ENCODE data around the gene CCDC201.
"Not testable (repeated sequence)": the region's sequence is repeated elsewhere in the genome, so short reads cannot be mapped to it uniquely, and the experiment has no call there.

Gene CCDC201

GRCh38 chr7:45874408-45875131 lies 1.7 kb upstream of the CCDC201 start:
- no peak for DNase-seq (ENCODE audit: low read depth)

- no peak for DNase-seq (ENCODE audit: low read depth)
These were observed 473 bp upstream of the CCDC201 start for GRCh38 chr7:45873355-45873754.

GRCh38 chr7:45872116-45873034 lies 507 bp downstream of the CCDC201 start:
- no peak for DNase-seq (ENCODE audit: low read depth)

- DNase-seq (ENCODE audit: low read depth) = no peak
These were observed 3.5 kb downstream of the CCDC201 start for GRCh38 chr7:45869426-45869825.

GRCh38 chr7:45867471-45867870 lies 5.4 kb downstream of the CCDC201 start:
- DNase-seq (ENCODE audit: low read depth) = no peak

- no peak for DNase-seq (ENCODE audit: low read depth)
These were observed 7.1 kb downstream of the CCDC201 start for GRCh38 chr7:45865594-45866410.

GRCh38 chr7:45863715-45864114 lies 9.2 kb downstream of the CCDC201 start:
- DNase-seq (ENCODE audit: low read depth) = no peak

GRCh38 chr7:45856888-45857287 lies 16.0 kb downstream of the CCDC201 start:
- DNase-seq (ENCODE audit: low read depth) = not testable (repeated sequence)

GRCh38 chr7:45855680-45856079 lies 17.2 kb downstream of the CCDC201 start:
- DNase-seq (ENCODE audit: low read depth) = not testable (repeated sequence)

GRCh38 chr7:45853491-45853890 lies 19.4 kb downstream of the CCDC201 start:
- not testable (repeated sequence) for DNase-seq (ENCODE audit: low read depth)

GRCh38 chr7:45852984-45853383 lies 19.9 kb downstream of the CCDC201 start:
- DNase-seq (ENCODE audit: low read depth) = not testable (repeated sequence)

- DNase-seq (ENCODE audit: low read depth) = not testable (repeated sequence)
These were observed 24.1 kb downstream of the CCDC201 start for GRCh38 chr7:45848734-45849133.

GRCh38 chr7:45846536-45846935 lies 26.3 kb downstream of the CCDC201 start:
- not testable (repeated sequence) for DNase-seq (ENCODE audit: low read depth)

GRCh38 chr7:45841926-45842717 lies 30.8 kb downstream of the CCDC201 start:
- not testable (repeated sequence) for DNase-seq (ENCODE audit: low read depth)

- DNase-seq (ENCODE audit: low read depth) = not testable (repeated sequence)
These were observed 34.0 kb downstream of the CCDC201 start for GRCh38 chr7:45838852-45839251.

GRCh38 chr7:45832433-45833177 lies 40.3 kb downstream of the CCDC201 start:
- not testable (repeated sequence) for DNase-seq (ENCODE audit: low read depth)

GRCh38 chr7:45829846-45830245 lies 43.0 kb downstream of the CCDC201 start:
- DNase-seq (ENCODE audit: low read depth) = not testable (repeated sequence)

- not testable (repeated sequence) for DNase-seq (ENCODE audit: low read depth)
These were observed 45.2 kb downstream of the CCDC201 start for GRCh38 chr7:45827731-45828130.

GRCh38 chr7:45826550-45826949 lies 46.3 kb downstream of the CCDC201 start:
- DNase-seq (ENCODE audit: low read depth) = not testable (repeated sequence)

- not testable (repeated sequence) for DNase-seq (ENCODE audit: low read depth)
These were observed 54.1 kb downstream of the CCDC201 start for GRCh38 chr7:45818763-45819162.
